Stimulated activated CD8-positive, alpha-beta memory T cell treated with anti-CD3 and anti-CD28 coated beads, Interleukin-7, amount 100 ng/mL, for 48 hours (primary cell): Measurements from ENCODE around the gene TANC1.

ENCODE experiments used
- DNase-seq, 2 donors: peaks; one replicate each; pipeline ENCODE4 v3.0.0-alpha.2; 2020; ENCODE audit warnings: low read depth in 1 of 2; ENCODE audit errors: extremely low read depth in 1 of 2

The TANC1 gene

GRCh38 chr2:159053161-159054031 lies 85.0 kb downstream of the TANC1 start:
- no peak for DNase-seq

DNA sequence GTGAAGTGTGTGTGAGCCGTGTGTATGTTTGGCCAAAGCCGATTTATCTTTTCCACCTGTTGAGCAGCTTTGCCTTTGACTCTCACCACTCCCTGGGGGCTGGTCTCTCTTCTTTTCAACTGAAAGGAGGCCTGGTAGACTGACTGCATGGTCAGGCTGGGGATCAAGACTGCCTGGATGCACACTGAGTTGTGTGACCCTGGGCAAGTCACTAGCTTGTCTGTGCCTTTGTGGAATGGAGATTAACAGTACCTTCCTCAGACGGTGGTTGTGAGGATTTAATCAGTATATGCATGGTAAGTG lies 85.5 kb downstream of the TANC1 start:
- no peak for DNase-seq

DNA sequence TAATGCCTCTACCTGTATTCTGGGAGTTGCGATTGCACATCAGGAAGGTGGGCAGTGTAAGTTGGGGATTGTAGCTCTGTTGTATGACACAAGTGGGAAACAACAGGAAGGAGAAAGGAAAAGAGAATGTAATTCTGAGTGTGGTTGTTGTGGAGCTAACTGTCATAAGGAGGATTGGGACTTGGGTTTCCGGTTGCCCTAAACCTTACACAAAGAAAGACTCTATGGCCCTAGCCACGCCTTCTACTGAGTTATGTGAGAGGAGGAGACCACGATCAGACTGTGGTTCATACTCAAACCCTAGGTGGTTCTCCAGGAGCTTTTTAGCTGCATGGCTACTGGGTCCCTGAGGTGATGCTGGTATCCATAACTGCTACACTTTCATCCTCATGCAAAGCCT lies 86.5 kb downstream of the TANC1 start:
- no peak for DNase-seq

- DNase-seq, result no peak
These were observed 92.1 kb downstream of the TANC1 start for GRCh38 chr2:159060518-159060917.

GRCh38 chr2:159063677-159064076 lies 95.2 kb downstream of the TANC1 start:
- DNase-seq, result no peak

DNA sequence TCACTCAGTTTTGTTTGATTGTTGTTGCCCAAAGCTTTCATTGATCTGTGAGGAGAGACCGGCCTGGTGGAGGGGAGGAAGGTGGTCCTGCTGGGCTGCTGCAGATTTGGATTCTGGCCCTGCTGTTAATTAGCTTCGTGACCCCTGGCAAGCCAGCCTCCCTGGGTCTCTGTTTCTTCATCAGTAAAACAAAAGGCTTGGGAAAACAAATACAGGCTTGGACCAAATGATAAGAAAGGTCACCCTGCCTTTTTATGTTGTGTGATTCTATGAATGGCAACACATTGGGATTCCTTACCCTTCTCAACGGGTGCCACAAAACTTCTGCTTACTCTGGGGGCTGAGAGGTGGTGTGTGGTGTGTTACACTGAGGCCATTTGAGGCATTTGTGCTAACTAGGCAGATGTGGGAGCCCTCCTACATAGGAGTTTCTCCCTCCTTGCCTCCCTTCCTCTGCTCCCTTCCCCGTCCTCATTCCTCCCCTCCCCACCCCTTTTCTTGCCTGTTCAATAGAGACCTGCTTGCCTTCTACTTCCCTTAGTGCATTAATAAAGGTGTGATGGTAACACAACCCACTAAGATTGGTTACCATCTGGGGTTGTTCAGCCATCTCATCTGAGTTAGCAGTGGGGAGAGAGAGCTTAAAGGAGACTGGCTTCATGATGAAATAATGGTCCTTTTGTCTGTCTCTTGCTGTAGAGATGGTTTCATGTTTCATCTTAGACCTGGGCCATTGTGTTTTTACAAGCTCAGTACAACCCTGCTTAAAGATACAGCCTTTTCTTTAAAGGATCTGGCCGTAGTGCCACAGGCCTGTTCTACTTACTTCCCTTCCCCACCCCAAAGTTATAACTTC lies 96.2 kb downstream of the TANC1 start:
- no peak for DNase-seq

- no peak for DNase-seq
These were observed 96.9 kb downstream of the TANC1 start for GRCh38 chr2:159065313-159065712.

DNA sequence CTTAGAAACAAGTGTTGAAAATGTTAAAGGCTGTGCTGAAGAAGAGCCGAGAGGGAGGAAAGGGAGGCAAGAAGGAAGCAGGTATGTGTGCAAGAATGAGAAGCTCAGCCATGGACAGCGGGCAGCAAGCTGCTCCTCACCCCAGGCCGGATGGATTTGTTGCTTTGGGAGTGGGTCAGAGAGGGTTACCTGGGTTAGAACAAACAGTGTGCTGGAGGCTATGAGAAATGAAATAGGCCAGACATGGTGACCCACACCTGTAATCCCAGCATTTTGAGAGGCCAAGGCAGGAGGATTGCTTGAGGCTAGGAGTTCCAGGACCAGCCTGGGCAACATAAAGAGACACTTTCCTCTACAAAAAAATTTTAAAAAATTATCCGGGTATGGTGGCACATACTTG lies 97.5 kb downstream of the TANC1 start:
- DNase-seq, result no peak

DNA sequence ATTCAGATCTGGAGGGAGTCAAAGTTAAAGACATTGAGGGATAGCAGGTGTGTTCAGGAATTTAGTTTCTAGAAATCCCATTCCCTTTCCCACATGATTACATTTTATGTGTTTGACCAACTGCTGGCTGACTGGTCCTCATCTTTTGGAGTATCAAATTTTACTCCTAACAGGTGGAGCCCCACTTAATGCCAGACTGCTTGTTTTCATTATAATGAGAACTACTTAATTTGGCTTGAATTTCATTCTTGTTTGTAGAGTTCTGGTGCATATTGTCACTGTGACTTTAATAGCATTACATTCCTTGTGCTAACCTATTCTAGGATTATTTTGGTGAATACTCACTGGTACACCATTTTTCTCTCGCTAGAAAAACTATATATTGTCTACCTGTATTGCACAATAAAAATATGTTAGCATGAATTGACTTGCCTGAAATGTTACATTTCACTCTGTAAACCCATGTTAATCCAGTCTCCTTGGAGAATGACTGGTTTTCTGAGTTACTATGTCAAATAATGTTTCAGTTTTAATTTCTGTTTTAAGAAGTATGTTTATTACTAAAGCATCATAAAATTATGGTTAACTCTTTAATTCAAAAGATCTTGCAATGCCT lies 98.2 kb downstream of the TANC1 start:
- no peak for DNase-seq

DNA sequence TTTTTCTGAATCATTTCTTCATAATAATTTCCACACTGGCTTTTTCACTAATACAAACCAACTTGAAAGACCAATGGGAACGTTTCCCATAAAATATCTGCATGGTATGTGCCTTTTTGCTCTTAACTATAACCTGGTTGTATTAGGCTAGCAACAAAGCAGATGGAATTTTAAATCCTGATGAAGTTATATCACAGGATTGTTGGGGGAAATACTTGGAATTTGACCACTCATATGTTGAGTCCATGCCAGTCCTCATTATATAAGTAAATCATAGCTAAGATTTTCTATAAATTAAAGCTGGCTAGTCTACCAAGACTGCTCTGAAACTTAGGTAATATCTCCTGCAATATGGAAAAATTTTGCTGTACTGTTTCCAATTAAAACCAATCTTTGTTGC lies 99.5 kb downstream of the TANC1 start:
- DNase-seq, result no peak

DNA sequence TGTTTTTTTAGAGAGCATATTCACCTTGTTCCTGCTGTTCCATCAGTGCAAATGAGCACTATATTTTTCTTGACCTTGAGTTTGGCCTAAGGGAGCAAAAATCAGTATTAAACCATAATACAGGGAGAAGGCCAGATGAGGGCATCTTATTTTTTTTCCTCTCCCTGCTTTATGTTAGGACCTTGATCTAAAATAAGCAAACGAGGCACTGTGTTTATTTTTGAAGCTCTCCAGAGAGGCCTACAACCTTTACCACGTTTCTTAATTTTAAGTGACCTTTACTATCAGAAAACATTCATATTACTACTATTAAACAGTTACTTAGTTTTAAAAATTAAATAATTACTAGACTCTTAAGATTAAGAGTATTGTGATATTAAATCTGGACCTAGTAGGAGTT lies 100.8 kb downstream of the TANC1 start:
- DNase-seq, result no peak

- no peak for DNase-seq
These were observed 101.8 kb downstream of the TANC1 start for GRCh38 chr2:159070235-159070634.

GRCh38 chr2:159071190-159071915 lies 102.9 kb downstream of the TANC1 start:
- no peak for DNase-seq

DNA sequence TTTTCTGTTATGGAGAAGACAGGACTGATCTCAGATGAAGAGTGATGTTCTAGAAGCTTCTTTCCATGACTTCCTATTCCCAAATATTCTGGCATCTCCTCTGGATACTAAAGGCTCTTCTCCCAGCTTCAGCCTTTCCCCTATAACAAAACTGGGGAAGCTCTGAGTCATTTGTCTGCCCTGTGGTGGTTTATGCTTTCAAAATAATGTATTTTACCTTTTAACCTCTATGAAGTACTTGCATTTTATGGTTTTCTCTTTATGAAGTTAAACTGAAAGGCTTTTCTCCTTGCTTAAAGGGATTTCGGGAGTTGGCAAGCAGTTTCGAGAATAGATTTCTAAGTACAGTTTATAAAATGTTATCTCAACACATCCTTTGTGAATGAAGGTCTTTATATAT lies 104.4 kb downstream of the TANC1 start:
- DNase-seq, result no peak

GRCh38 chr2:159073256-159073655 lies 104.8 kb downstream of the TANC1 start:
- DNase-seq, result no peak

DNA sequence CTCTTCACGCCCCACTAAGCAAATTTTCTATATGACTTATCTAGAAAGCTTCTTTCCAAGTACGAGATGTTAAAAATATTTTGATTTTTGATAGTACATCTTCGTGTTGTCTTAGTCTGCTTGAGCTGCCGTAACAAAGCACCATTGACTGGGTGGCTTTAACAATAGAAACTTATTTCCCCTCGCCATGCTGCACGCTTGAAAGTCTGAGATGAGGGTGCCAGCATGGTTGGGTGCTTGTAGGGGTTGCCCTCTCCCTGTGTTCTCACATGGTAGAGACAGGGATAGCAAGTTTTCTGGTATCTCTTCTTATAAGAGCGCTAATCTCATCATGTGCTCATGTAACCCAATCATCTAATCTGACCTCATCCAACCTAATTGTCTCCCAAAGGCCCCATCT lies 106.2 kb downstream of the TANC1 start:
- DNase-seq, result no peak

GRCh38 chr2:159075727-159076126 lies 107.3 kb downstream of the TANC1 start:
- no peak for DNase-seq

DNA sequence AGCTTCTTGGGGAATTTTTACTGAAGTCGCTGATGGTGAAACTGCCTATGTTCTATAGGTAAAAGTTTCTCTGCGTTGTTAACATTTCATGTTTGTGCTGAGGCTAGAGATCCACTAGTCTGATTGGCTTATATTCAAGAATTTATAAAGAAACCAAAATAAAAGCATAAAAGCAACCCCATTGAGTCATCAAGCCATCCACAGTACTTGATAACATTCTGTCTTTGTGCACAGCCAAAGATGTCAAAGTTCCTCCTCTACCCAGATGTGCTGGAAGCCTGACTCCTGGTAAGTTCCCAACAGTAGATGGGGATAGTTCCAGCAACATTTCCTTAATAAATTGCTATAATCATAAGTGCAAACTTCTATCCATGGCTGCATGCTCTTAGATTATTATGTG lies 107.8 kb downstream of the TANC1 start:
- no peak for DNase-seq

DNA sequence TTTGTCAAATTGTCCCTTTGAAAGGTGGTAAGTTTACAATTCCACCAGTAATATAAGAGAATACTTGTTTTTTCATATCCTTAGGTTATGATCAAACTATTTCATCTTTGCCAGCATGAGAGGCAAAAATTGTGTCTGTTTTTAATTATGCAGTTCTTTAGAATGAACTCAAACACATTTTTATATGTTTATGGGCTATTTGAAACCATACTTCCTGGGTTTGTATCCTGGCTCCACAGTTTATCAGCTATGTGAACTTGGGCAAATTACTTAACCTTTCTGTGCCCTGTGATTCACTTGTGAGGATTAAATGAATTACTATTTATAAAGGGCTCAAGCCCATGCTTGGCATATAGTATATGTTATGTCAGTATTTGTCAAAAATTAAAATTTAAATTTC lies 109.4 kb downstream of the TANC1 start:
- DNase-seq, result no peak

DNA sequence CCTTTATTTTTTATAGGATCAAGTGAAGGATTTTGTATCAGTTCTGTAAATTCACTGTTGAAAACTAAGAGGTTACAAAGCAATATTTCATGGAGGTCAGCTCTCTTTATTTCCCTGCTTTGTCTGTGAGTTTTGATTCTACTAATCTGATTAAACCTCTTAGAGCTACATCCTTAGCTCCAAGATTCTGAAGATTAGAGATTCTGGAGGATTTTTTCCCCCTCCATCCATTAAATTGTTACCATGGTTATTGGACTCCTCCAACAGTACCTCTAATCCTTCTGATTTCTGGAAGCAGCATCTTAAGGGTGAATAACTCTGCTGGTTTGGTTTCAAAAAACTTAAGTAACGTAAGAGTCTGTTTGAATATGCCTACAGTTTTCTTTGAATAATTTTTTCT lies 110.0 kb downstream of the TANC1 start:
- DNase-seq, result no peak

- no peak for DNase-seq
These were observed 112.2 kb downstream of the TANC1 start for GRCh38 chr2:159080641-159081040.
